Peyer's patch (tissue), 4 donors: ENCODE data around the gene MYL12A.

Experiments used
- CTCF ChIP-seq, 6 experiments: fragments of 450-650 bp in 4 of 6; fragments of 200-600 bp in 2 of 6; sonication (generic) in 1 of 6; IDR thresholded peaks; one replicate each; pipeline ENCODE4 v1.5.1; 2017 to 2019; ENCODE audit warnings: antibody characterized with exemption in 6 of 6, mild to moderate bottlenecking in 3 of 6, moderate library complexity in 1 of 6
- POLR2A ChIP-seq, 2 donors: fragments of 450-650 bp; IDR thresholded peaks; one replicate each; pipeline ENCODE4 v1.5.1; 2017; ENCODE audit warnings: antibody characterized with exemption in 2 of 2, mild to moderate bottlenecking in 2 of 2, moderate library complexity in 2 of 2

GRCh38 chr18:3247240-3248061 lies at the start of gene MYL12A:
- TF ChIP-seq POLR2A (IDR thresholded peaks at IDR 0.05) (peak; percentile 97), CTCF (IDR thresholded peaks at IDR 0.05) (peak in 1 of 6 experiments; percentile 1)
